Non-pigmented ciliary epithelial cell (primary cell): ENCODE measurements around the gene IL32.

Experiments
- DNase-seq: peaks from one replicate; pipeline ENCODE4 v3.0.0-alpha.2; 2010; ENCODE audit warnings: low read depth

IL32 gene

GRCh38 chr16:3115561-3115960, 50.1 kb downstream of the IL32 start:
- no peak for DNase-seq

GRCh38 chr16:3118204-3118790, 52.9 kb downstream of the IL32 start:
- no peak for DNase-seq

GRCh38 chr16:3118846-3119245, 53.4 kb downstream of the IL32 start:
- no peak for DNase-seq
